HCT116 (cell line): ENCODE results near the gene CEP112. TPM values are rescaled to one million over a fixed set of nuclear protein-coding genes. Genes with fewer than 3 reads are reported as not detected.

Experiments
- ATAC-seq: fragments of 200-7000 bp; cut with Tn5 transposase; 2 replicates; pipeline ENCODE4 v1.9.1; 2020; ENCODE audit warnings: mild to moderate bottlenecking, moderate library complexity
- BruUV-seq: library from RNA; stranded (reverse); fragments of 400-500 nt; replicated peaks from 2 replicates; lab custom pipeline; 2021; lab: Mats Ljungman, UMichigan
- CTCF ChIA-PET: fragments of 300-600 bp; sonication (Branson Sonifier 250); formaldehyde crosslinking; loops from one replicate; lab custom pipeline; 2021; ENCODE audit warnings: antibody characterized with exemption; lab: Charles Lee
- POLR2A ChIA-PET: fragments of 300-600, 350-600 bp; sonication (Branson Sonifier 250); formaldehyde crosslinking; loops from one replicate; lab custom pipeline; 2021; ENCODE audit warnings: antibody characterized with exemption; lab: Charles Lee
- RAD21 ChIA-PET, 2 experiments: fragments of 300-600 bp; sonication (Branson Sonifier 250); formaldehyde crosslinking; loops; one replicate each; lab custom pipeline; 2023; ENCODE audit warnings: low total read pairs in 2 of 2; ENCODE audit not compliant: uncharacterized antibody in 2 of 2, unreplicated experiment in 2 of 2, low non-redundant PET in 1 of 2; lab: Charles Lee
- DNase-seq: peaks from one replicate; pipeline ENCODE4 v3.0.0-alpha.2; 2010; ENCODE audit warnings: low read depth, low spot score
- H2AFZ ChIP-seq: fragments of 200-600 bp; shearing (Covaris generic), sonication (generic); 2 replicates; pipeline ENCODE4 v1.6.1; 2017; ENCODE audit warnings: low read depth, mixed run types, mixed read lengths, antibody characterized with exemption, low read length; ENCODE audit not compliant: poor library complexity, severe bottlenecking
- H3K27ac ChIP-seq: 2 replicates; pipeline ENCODE4 v1.5.1; 2012; ENCODE audit warnings: low read depth, low read length
- H3K27me3 ChIP-seq: fragments of 200-600 bp; sonication (generic); 2 replicates; pipeline ENCODE4 v1.6.1; 2016; ENCODE audit warnings: mixed run types, low read length, mixed read lengths; ENCODE audit not compliant: insufficient read depth
- H3K36me3 ChIP-seq, 2 experiments: fragments of 200-500 bp in 1 of 2; fragments of 200-600 bp in 1 of 2; sonication (Bioruptor generic) in 1 of 2; sonication (generic) in 1 of 2; 2 replicates each; pipeline versions ENCODE4 v1.5.1 to v1.6.1; 2014 to 2016; ENCODE audit warnings: low read length in 2 of 2, inconsistent platforms in 1 of 2, mixed read lengths in 1 of 2, mixed run types in 1 of 2; ENCODE audit not compliant: insufficient read depth in 2 of 2, control insufficient read depth in 1 of 2
- H3K4me1 ChIP-seq, 2 experiments: fragments of 200-600 bp in 1 of 2; sonication (generic) in 1 of 2; 2 replicates each; pipeline versions ENCODE4 v1.5.1 to v1.6.1; 2012 to 2017; ENCODE audit warnings: low read length in 2 of 2, inconsistent platforms in 1 of 2, mild to moderate bottlenecking in 1 of 2, mixed read lengths in 1 of 2, mixed run types in 1 of 2, moderate library complexity in 1 of 2; ENCODE audit not compliant: insufficient read depth in 2 of 2, control insufficient read depth in 1 of 2
- H3K4me2 ChIP-seq: fragments of 200-600 bp; sonication (generic); 2 replicates; pipeline ENCODE4 v1.6.1; 2017; ENCODE audit warnings: mixed run types, low read length, mixed read lengths
- H3K4me3 ChIP-seq, 2 experiments: fragments of 200-600 bp in 1 of 2; sonication (generic) in 1 of 2; replicated peaks in 1 of 2; 2 replicates each; pipeline ENCODE4 v1.5.1; 2011 to 2016; ENCODE audit warnings: low read length in 2 of 2, control low read depth in 1 of 2, low read depth in 1 of 2, mild to moderate bottlenecking in 1 of 2, mixed read lengths in 1 of 2, mixed run types in 1 of 2
- H3K79me2 ChIP-seq: fragments of 200-600 bp; sonication (generic); 2 replicates; pipeline ENCODE4 v1.6.1; 2017; ENCODE audit warnings: mild to moderate bottlenecking, mixed run types, low read length, moderate library complexity, mixed read lengths; ENCODE audit not compliant: insufficient read depth
- H3K9ac ChIP-seq: fragments of 200-600 bp; sonication (generic); 2 replicates; pipeline ENCODE4 v1.6.1; 2016; ENCODE audit warnings: low read length, mixed read lengths
- H3K9me2 ChIP-seq: fragments of 200-600 bp; sonication (generic), shearing (Covaris generic); 2 replicates; pipeline ENCODE4 v1.6.1; 2017; ENCODE audit warnings: mixed run types, mild to moderate bottlenecking, moderate library complexity; ENCODE audit not compliant: insufficient read depth
- H3K9me3 ChIP-seq, 2 experiments: fragments of 200-500 bp in 1 of 2; fragments of 200-600 bp in 1 of 2; sonication (Bioruptor generic) in 1 of 2; sonication (generic) in 1 of 2; 2 replicates each; pipeline ENCODE4 v1.6.1; 2014 to 2017; ENCODE audit warnings: low read length in 2 of 2, mixed read lengths in 2 of 2, inconsistent platforms in 1 of 2, low read depth in 1 of 2, mild to moderate bottlenecking in 1 of 2, mixed run types in 1 of 2, moderate library complexity in 1 of 2; ENCODE audit not compliant: control insufficient read depth in 1 of 2, insufficient read depth in 1 of 2
- H4K20me1 ChIP-seq: fragments of 200-600 bp; sonication (generic), shearing (Covaris generic); 2 replicates; pipeline ENCODE4 v1.6.1; 2017; ENCODE audit warnings: mixed run types, mild to moderate bottlenecking, moderate library complexity; ENCODE audit not compliant: insufficient read depth
- ATF3 ChIP-seq: IDR thresholded peaks from 2 replicates; pipeline ENCODE4 v1.6.1; 2012
- CEBPB ChIP-seq: IDR thresholded peaks from 2 replicates; pipeline ENCODE4 v1.6.1; 2012; ENCODE audit warnings: low read depth
- EZH2phosphoT487 ChIP-seq: fragments of 200-600 bp; IDR thresholded peaks from 2 replicates; pipeline ENCODE4 v1.6.1; 2018; ENCODE audit warnings: antibody characterized with exemption, borderline replicate concordance
- RAD21 ChIP-seq: IDR thresholded peaks from 2 replicates; pipeline ENCODE4 v1.6.1; 2012; ENCODE audit warnings: low read depth, mild to moderate bottlenecking
- TCF7L2 ChIP-seq: IDR thresholded peaks from 2 replicates; pipeline ENCODE4 v1.7.0; 2011; ENCODE audit warnings: borderline replicate concordance, inconsistent platforms; ENCODE audit not compliant: insufficient read depth, insufficient read length; ENCODE audit errors: extremely low read depth
- ZFX ChIP-seq: fragments of 450-650 bp; IDR thresholded peaks from 2 replicates; pipeline ENCODE4 v1.6.1; 2017
- intact Hi-C: fragments of 100-400 bp; cut with micrococcal nuclease; formaldehyde crosslinking; loops from 2 replicates; pipeline ENCODE4 v1.10.0; 2022
- total RNA-seq: library from RNA; stranded (reverse); gene quantifications from one replicate; pipeline ENCODE4 v1.2.1, GENCODE V29; 2021; ENCODE audit not compliant: unreplicated experiment

CEP112 gene
- total RNA-seq, 1 experiment from 2014 or later, result 10.9 TPM

- POLR2A ChIA-PET, result no interaction called here
- TF ChIP-seq ZFX, result no peak
- TF ChIP-seq TCF7L2, result peak; percentile 74
- Histone ChIP-seq H3K27me3 (no peaks in the 10 kb centered on the region), H3K9ac (no peak overlapping the region), H3K9me2 (no peaks in the 10 kb centered on the region), H3K4me1 (peaks cover 0 to 15% of the 10 kb centered on the region in 2 experiments; a peak in 2 of 4 replicates), H3K79me2 (no peaks in the 10 kb centered on the region), H4K20me1 (no peaks in the 10 kb centered on the region), H3K27ac (no peak overlapping the region), H3K36me3 (no peaks in the 10 kb centered on the region), H3K4me3 (no peak overlapping the region), H3K9me3 (no peaks in the 10 kb centered on the region), H2AFZ (no peak overlapping the region), H3K4me2 (no peak overlapping the region)
- no peak for ATAC-seq
- RAD21 ChIA-PET, result no interaction called here
- intact Hi-C loops, result no loop called here
- CTCF ChIA-PET, result no interaction called here
- no TSS peak for BruUV-seq
- DNase-seq, result no peak
Measured at GRCh38 chr17:65656390-65657250, 535.3 kb downstream of the CEP112 start.

GRCh38 chr17:65655706-65656105 lies 536.2 kb downstream of the CEP112 start:
- Histone ChIP-seq H3K9ac (no peak overlapping the region), H4K20me1 (no peaks in the 10 kb centered on the region), H3K9me2 (no peaks in the 10 kb centered on the region), H3K36me3 (no peaks in the 10 kb centered on the region), H3K79me2 (no peaks in the 10 kb centered on the region), H3K4me1 (peaks cover 0 to 8% of the 10 kb centered on the region in 2 experiments; a peak in 1 of 4 replicates), H3K4me3 (no peak overlapping the region), H3K4me2 (no peak overlapping the region), H2AFZ (no peak overlapping the region), H3K27me3 (no peaks in the 10 kb centered on the region), H3K9me3 (no peaks in the 10 kb centered on the region), H3K27ac (no peak overlapping the region)
- no peak for ATAC-seq
- ChIA-PET RAD21 (no interaction called here), POLR2A (interaction anchor here (0.6 kb wide), 1 partner anchor 10 kb away, joined by 3 read pairs; no protein-coding TSS in a partner anchor), CTCF (no interaction called here)
- intact Hi-C loops, result no loop called here
- no TSS peak for BruUV-seq
- TF ChIP-seq ATF3 (no peak), CEBPB (no peak), EZH2phosphoT487 (no peak), RAD21 (no peak), ZFX (no peak)
- DNase-seq, result no peak
